ENCODE data around the gene PLEKHM3.
"Not testable (repeated sequence)": the region's sequence is repeated elsewhere in the genome, so short reads cannot be mapped to it uniquely, and the experiment has no call there.

The PLEKHM3 gene

DNA sequence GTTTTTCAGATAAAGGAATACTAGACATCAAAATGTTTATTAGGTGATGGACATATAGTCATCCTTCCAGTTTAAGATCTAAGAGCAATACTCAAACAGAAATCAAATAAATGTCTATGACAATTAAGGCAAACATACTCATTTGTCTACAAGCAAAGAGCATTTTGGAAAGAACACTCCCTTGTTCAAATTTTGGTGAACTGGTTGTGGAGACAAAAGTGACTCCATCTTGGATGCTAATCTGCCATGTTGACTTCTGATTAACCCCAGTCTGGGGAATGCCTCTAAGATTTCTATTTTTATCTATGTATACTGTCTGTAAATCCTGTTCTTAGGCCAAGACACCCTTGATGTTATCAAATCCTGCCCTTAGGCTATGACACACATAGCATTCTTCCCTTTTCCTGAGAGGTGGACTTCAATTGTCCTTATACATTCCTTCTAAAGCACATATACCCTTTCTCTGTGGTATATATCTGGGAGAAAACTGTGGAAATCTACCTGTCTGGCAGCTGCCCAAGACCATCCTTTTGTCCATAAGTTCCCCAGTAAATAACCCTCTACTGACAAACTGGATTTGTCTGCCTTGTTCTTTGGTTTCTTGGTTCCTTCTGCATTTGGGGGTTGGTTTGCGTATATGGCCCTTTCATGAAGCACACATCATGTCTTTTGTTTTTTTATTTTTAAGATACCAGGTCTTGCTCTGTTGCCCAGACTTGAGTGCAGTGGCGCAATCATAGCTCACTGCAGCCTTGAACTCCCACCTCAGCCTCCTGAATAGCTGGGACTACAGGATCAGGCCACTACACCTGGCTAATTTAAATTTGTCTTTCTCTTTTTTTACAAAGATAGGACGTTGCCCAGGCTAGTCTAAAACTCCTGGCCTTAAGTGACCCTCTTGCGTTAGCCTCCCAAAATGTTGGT is 12.5 kb upstream of the PLEKHM3 start:
- no peak for DNase-seq

DNA sequence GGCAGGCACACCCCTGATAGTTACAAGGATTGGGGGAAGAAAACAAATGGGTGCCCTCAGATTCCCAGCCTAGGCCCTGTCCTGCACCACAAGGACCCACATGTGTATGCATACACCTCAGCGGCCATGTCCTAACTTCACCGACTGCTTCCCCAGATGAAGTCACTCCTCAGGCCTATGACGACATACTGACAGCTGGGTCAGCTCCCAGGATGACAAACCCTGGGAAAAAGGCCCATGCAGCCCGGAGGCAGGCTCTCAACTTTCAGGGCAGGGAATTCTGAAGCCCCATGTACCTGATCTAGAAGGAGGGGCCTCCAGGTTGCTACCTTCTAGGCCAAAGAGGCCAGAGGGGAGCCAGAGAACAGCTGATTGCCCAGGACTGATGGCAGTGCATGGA is 11.0 kb upstream of the PLEKHM3 start:
- no peak for DNase-seq

DNA sequence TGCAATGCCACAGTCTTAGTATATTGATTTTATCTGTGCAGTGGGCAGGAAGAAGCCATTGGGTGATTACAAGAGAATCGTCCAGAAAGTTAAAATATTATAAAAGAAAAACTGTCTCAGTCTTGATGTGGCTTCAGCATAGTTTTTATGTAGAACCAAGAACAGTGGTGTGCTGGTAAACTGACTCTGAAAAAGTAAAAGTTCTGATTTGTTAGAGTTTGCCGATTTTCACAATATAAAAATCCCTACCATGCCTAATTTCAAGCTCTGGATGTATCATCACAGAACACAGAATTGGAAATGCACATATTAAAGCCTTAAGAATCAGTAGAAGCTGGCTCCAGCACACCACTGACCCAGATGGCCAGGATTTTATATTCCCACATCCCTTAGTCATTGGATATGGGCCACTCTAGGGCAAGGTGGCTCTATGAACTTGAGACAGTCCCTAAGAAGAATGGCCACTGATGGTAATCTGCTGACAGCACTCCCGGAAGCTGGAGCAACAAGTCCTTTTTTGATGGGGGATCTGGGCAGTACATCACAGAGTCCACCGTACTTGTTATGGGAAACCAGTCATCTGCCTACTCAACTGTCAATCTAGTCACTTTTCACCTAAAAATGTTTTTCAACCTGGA is 9.3 kb upstream of the PLEKHM3 start:
- no peak for DNase-seq

DNA sequence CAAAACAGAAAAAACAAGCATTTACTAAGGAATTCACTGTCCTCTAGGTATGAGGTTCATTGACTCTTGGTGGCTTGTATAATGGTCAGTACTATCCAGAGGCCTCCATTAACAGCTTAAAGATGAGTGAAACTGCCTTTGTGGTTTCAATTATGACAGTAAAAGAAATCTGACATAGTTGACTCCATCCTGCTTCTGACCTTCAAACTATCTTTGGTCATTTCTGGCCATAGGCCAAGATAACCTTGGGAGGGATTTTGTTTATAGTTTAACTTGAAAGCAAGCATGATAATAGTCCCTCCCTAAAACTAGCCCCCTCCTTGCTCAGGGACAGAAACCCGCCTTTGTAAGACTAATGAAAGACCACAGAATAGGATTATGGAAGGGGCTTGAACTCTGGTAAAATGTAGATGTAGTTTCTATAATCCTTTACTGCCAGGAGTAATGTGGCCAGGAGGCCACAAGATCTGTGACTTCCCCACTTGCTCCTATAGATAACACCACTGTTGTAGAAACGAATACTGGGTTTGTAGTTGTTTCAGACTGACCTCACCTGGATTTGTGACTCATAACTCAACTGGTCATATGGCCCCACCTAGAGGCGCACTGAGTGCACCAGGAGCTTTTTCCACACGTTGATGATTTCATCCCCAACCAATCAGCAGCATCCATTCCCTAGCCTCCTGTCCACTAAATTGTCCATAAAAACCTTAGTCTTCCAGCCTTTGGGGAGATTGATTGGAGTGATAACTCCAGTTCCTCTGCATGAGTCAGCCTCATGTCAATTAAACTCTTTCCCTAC is 8.6 kb upstream of the PLEKHM3 start:
- DNase-seq = no peak

DNA sequence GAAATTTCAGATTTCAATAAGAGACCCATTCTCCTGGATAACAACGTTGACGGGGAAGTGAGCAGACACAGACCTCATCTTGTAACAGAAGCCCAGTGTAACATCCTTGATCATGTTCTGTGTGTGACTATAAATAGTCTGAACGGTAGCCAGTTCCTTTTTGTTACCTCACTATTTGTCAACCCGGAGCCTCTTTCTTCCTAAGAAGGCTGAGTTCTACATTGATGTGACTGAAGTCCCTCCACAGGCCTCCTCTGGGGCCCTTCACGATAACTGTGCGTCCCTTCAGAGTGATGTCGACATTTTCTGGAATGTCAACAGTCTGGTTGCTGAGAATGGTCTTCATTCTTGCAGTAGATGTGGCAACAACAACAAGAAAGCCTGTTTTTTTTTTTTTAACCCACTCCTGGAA is 6.3 kb upstream of the PLEKHM3 start:
- DNase-seq = no peak

DNA sequence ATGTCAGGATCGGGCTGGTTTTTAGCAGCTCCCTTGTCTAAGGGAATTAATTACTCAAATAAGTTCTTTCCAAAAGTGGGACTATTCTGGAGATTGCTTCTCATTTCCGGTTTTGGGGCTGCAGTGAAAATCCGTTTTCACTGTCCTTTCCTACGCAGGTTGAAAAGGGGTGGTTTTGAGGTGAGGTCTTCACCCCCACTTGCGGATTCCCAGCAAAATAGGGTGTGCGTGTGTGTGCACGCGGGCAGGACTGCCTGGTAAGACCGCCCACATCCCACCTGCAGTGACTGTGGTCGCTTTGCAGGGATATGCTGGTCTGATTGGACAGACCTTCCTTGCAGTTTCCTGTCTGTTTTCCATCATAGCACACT is 472 bp upstream of the PLEKHM3 start:
- no peak for DNase-seq

DNA sequence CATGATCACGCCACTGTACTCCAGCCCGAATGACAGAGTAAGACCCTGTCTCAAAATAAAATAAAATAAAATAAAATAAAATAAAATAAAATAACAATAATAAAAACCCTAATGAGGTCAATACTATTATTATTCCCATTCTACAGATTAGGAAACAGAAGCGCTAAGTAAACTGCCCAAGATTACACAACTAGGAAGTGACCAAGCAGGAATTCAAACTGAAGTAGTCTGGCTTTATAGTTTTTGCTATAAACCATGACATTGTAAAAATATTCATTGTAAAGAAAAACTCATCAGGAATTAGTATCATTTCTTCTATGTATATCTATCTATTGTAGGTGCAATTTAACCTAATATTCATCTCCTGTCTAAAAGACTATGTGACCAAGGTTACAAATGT is 1.2 kb downstream of the PLEKHM3 start:
- DNase-seq = no peak

DNA sequence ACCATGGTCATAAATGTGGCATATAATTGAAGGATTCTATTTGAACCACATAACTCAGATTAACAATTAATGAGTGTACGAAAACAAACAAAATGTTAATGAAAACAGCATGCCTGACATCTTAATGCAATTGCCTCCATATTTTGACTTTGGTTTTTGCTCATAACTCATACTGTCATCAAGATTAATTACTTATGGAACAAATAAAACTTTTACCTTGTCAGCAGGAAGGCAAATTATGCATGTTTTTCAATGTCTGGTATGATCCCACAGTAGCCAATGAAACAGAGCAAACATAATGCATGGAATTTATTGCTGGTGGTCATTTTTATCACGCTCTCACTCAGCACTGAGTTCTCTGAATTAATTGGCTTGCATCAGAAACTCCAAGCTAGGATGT is 5.1 kb downstream of the PLEKHM3 start:
- DNase-seq = no peak

DNA sequence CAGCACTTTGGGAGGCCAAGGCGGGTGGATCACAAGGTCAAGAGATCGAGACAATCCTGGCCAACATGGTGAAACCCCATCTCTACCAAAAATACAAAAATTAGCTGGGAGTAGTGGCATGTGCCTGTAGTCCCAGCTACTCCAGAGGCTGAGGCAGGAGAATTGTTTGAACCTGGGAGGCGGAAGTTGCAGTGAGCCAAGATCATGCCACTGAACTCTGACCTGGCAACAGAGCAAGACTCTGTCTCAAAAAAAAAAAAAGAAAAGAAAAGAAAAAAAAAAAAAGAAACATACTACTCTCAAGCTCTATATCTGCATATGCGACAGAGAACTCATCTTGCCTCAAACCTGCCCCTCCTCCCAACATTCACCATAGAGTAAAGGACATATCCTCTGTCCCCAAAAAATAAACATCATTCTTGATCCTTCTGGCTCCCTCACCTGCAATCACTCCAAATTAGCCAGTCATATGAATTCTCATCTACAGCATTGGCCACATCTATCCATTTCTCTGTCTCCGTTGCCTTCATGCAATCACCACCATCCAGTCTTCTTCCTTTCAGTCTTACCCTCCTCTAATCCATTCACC is 7.1 kb downstream of the PLEKHM3 start:
- DNase-seq = not testable (repeated sequence)

DNA sequence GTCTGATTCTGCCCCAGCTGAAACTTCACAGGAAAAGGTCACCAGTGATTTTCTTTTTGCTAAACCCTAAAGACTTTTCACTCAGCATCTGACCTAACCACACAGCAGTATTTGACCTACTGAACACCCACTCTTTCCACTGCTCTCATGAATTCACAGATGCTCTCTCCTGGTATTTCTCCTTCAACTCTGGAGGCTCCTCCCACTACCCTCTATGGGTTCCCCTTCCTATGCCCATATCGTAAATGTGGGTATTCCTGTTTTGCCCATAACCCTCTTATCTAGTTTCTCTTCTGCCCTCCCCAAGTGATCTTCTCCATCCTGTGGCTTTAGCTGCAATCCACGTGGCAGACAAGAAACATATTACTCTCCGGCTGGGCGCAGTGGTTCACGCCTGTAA is 7.6 kb downstream of the PLEKHM3 start:
- no peak for DNase-seq

DNA sequence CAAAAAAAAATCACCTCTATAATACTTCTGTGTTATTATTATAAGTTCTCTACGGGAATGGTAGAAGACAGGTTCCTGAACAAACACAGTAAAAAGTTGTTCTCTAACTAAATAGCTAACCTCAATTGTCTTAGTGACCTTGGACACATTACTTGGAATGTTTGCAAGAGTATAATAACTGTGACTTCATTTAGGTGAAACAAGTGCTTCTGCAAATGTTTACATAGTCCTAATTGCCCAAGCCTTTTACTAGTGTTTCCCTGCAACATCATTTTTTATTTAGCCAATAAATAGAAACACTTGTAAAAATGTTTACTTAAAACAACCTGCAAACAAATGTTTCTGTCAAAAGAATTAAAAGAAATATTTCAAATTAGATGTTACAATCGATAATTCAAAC is 9.9 kb downstream of the PLEKHM3 start:
- DNase-seq = no peak

DNA sequence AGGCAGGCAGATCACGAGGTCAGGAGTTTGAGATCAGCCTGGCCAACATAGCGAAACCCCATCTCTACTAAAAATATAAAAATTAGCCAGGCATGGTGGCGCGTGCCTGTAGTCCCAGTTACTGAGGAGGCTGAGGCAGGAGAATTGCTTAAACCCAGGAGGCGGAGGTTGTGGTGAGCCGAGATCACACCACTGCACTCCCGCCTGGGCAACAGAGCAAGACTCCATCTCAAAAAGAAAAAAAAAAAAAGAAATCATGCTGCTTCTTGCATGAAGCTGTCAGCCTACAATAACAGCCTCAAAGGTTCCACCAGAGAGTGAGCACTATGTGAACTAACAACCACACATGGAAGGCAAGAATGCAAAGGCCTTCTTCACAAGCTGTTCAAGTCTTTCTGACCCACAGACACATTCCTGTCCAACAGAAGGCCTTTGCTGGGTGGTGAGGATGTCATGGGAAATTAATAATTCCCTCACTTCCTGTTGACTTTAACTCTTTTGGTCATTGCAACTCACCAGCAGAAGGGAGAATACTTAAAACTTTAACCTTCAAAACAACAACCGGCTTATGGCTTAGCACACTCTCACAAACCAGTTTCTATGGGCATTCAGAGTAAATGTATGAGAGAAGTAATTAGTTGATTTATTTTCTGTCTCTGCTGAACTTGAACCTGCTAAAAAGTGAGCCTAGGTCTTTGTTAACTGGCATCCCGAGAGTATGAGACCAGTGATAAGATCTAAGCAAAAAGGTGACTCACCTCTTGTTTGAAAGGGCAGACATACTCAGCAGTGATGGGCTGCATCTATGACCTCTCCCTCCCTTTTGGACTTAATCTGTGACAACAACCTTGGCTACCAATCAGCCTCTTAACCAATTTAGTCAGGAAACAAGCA is 11.8 kb downstream of the PLEKHM3 start:
- DNase-seq = no peak

DNA sequence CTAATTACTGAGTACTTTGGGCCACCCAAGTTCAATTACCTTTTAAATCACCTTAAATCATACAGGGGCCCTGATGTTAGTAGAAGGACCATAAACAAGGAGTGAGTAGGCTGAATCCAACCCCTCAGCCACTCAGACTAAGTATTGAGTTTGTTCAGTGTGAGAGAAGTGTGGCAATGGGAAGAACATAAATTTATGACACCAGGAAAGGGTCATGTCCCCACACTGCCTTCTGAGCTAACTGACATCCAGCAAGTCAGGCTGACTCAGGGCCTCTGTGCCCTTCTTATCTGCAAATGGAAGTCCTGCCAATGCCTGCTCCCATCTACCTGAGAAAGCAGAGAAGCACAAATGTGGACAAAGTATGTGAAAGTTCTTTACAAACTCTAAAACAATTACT is 12.9 kb downstream of the PLEKHM3 start:
- no peak for DNase-seq

DNA sequence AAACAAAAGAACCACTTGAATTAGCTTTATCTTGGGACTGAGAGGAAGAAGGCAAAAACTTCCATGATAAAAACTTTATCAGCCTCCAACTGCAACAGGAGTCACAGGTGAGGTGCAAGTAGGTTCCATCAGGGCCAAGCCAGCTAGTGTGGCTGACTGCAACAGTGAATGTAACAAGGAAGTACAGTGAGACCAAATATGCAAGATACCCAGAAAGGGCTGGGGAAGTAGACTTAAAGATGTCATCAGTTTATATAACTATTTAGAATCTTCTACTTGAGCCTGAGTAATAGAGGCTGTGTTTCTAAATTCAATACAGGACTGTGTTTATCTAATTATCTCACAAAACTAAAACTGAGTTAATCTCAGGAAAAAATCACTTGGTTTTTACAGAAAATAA is 14.8 kb downstream of the PLEKHM3 start:
- no peak for DNase-seq

DNA sequence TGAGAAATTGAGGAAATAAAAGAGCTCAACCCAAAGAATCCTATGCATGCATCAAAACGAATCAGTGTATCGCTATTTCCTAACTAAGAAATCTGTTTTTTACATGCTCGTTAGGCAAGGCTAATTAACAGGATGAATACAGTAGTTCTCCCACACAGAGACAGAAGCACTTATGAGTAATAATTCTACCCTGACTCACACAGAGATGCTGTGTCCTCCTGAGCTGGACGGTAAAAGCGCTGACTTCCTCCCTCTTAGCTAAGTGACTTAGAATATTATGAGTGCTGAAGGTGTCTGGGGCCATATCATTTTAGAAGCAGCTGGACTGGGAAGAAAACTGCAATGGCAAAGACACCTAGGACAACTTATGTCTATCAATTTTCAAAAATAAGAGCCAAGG is 18.5 kb downstream of the PLEKHM3 start:
- no peak for DNase-seq

DNA sequence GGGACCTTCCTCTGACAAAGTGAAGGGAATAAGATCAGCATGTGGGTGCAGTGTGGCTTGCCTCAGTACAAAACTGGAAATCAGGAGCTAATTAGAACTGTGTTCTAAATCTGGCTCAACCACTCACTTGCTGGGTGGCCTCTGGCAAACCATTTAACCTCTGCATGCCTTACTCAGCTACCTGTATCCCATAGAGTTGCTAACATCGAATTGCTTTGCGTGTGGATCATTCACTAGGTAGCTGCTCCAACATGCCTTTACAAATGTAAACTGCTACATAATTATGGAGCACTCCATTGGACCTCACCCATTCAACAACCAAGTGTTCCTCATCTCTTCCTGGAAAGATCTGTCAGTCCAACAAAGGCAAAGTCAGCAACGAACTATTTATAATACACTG is 19.0 kb downstream of the PLEKHM3 start:
- DNase-seq = no peak

DNA sequence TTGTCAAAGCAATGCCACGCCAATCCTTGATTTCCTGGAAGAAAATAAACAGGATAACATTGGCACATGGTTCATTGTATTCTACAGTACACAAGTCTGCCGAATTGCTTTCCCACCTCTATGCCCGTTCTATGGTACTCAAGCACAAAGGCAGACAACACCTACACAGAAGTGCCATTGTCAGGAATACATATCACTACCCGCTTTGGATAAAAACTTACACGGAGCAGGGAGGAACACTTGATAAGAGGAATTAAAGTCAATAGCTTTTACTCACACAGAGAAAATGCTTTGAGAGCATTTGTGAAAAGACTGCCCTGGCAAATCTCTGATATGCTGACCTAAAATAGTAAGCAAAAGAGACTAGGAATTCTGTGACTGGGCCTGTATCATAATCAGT is 23.4 kb downstream of the PLEKHM3 start:
- no peak for DNase-seq

DNA sequence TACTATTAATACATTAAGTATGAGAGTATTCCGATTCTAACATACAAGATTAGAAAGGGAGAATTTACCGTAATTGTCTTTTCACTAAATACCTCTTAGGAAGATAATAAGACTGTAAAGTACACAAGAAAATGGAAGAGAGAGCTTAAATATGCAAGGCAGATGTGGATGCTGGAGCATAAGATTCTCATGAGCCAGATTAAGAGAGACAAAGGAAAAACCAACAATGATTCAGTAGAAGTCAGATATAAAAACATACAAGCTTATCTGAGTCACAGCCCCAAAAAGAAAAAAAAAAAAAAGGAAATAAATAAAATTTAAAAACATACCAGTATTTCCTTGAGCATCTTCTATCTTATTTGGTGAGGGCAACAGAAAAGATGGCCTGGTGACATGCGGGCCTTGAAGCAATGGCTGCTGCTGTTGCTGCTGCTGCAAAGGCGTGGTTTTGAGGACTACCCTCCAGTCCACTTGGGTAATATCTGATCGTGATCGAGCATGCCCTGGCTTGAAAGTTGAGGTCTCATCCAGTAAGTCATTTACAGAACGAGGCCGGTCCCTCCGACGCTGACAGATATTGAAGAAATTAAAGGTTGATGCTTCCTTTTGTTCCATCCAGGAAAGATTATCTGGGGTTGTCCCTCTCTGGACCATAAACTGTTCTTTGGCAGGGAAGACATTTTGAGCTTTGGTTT is 24.5 kb downstream of the PLEKHM3 start:
- no peak for DNase-seq

DNA sequence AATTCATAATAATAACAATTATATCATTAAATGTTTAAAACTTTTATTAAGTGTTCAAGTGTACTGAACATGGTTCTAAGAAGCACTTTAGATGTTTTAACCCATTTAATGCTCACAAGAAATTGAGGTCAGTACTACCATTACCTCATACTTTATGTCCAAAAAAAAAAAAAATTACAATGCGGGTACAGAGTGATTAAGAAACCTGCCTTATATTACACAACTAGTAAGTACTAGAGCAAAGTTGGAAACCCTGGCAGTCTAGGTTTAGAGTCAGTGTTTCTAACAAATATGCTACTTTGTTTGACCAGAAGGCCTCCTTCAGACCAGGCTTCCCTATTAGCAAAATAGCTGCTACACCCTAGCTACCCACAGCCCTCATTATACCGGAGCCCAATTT is 28.5 kb downstream of the PLEKHM3 start:
- DNase-seq = no peak

DNA sequence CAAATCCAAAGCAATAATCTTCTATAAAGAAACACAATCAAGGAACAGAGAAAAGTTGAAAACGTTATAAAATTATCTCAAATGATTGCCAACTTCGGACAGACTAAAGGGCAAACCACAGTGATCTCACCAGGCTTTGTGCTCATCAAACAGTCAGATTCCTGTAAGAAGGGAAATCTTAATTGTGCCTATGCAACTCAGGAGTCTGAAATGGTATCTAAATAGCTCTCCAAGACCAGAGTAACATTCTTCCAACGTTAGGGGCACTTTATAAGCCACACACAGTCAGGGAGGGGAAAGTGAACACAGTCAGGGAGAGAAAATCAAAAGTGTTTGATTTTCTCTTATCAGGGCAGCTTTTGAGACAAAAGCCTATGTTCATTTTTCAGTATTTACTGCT is 29.4 kb downstream of the PLEKHM3 start:
- no peak for DNase-seq

DNA sequence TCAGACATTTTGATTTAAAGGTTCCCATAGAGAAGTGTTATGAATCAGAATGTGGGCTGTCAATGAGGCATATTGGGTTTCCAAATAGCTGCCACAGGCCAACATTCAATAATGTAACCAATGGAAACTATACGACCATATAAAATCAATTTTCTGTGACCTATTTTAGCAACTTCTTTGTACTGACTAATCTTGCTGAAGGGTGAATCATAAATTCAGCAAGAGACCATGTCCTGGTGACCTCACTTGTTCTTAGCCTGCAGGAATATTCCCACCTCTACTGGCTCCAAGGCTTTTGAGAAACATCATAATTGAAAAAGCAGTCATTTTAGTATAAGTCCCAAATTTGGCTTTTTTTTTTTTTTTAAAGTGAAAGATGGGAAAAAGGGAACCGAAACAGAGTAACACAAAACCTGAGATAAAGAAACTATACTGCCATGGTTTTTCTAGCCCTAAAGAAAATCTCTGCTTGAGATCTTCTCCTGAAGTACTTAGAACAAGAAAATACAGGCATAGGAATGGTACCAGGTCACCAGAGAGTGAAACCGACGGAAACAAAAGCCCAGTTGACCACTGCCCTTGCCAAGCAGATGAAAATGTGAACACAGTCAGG is 32.1 kb downstream of the PLEKHM3 start:
- no peak for DNase-seq

Measured in KG1 (cell line).